ENCODE measurements around the gene TUBA8. TPM values are rescaled to one million over a fixed set of nuclear protein-coding genes. Genes with fewer than 3 reads are reported as not detected.
"Not testable (repeated sequence)": the region's sequence is repeated elsewhere in the genome, so short reads cannot be mapped to it uniquely, and the experiment has no call there.

The TUBA8 gene
- total and polyA plus RNA-seq, 2 donors from 2014 or later = 1.1 to 5.9 TPM

DNA sequence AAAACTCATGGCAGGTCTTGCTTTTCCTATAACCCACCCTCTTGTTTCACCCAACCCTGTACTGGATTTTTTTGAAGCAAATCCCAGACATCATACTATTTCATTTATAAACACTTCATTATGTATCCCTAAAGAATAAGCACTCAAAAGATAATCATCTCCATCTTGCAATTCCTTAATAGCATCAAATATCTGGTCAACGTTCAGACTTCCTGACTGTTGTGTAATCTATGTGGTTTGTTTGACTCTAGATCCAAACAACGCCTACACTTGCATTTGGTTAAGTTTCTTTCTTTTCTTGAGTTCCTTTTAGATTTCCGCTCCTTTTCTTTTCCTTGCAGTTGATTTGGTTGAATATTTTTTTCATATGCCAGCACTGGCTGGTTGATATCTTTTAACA, 61.6 kb downstream of the TUBA8 start:
- H3K9me3 ChIP-seq (ENCODE audit: control insufficient read depth in 2 of 3, insufficient read depth in 1 of 3, low read length in 3 of 3); H3K27me3 ChIP-seq (ENCODE audit: control insufficient read depth, insufficient read depth, low read length); H3K4me1 ChIP-seq (ENCODE audit: control insufficient read depth in 2 of 3, insufficient read depth in 2 of 3, low read depth in 1 of 3, low read length in 3 of 3); DNase-seq; H3K4me3 ChIP-seq (ENCODE audit: low read length in 3 of 3); intact Hi-C loops (cut with DNase I); H3K27ac ChIP-seq (ENCODE audit: low read depth in 2 of 2, low read length in 2 of 2); FAIRE-seq; H3K36me3 ChIP-seq (ENCODE audit: control insufficient read depth in 2 of 3, insufficient read depth in 3 of 3, low read length in 3 of 3); H3K9ac ChIP-seq (ENCODE audit: low read length in 3 of 3): not testable (repeated sequence)

DNA sequence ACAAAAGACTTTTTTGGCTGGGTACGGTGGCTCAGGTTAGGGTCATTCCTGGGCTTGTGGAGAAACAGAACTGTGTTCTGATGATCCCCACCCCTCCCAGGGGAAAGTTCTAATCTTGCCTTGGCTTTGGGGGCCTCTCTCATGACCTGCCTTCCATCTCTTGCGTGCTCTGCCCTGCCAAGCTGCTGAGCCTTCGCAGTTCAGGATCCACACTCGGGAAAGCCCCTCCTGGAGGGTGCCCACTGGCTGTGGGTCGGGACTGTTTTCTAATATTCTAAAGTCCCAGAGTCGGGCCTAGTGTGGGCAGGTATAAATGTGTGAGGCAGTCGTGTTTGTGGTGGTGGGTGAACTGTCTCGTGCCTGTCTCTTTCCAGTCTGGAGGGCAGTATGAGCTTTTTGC, 62.2 kb downstream of the TUBA8 start:
- H3K9me3 ChIP-seq (ENCODE audit: control insufficient read depth in 2 of 3, insufficient read depth in 1 of 3, low read length in 3 of 3); FAIRE-seq; H3K4me1 ChIP-seq (ENCODE audit: control insufficient read depth in 2 of 3, insufficient read depth in 2 of 3, low read depth in 1 of 3, low read length in 3 of 3); H3K27ac ChIP-seq (ENCODE audit: low read depth in 2 of 2, low read length in 2 of 2); H3K9ac ChIP-seq (ENCODE audit: low read length in 3 of 3); H3K4me3 ChIP-seq (ENCODE audit: low read length in 3 of 3); DNase-seq; H3K27me3 ChIP-seq (ENCODE audit: control insufficient read depth, insufficient read depth, low read length); H3K36me3 ChIP-seq (ENCODE audit: control insufficient read depth in 2 of 3, insufficient read depth in 3 of 3, low read length in 3 of 3); intact Hi-C loops (cut with DNase I): not testable (repeated sequence)

DNA sequence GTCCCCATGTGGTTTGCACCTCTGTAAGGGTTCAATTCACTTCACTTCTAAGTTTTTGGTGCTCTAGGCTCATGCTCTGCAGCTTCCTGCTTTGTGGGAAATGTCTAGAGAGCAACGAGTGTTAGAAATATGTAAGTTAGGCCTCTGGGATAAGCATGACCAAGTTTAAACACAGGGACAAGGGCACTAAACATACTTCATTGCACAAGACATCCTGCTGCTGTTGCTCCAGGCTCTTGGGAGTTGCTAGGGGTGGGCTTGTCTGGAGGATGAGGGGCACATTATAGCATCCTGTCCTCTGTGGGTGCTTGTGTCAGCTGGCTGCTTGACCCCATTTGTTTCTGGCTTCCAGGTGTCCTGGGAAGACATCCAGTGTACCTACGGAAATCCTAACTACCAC, 62.8 kb downstream of the TUBA8 start:
- H3K27ac ChIP-seq (ENCODE audit: low read depth in 2 of 2, low read length in 2 of 2); H3K36me3 ChIP-seq (ENCODE audit: control insufficient read depth in 2 of 3, insufficient read depth in 3 of 3, low read length in 3 of 3); H3K9me3 ChIP-seq (ENCODE audit: control insufficient read depth in 2 of 3, insufficient read depth in 1 of 3, low read length in 3 of 3); H3K4me3 ChIP-seq (ENCODE audit: low read length in 3 of 3); DNase-seq; H3K4me1 ChIP-seq (ENCODE audit: control insufficient read depth in 2 of 3, insufficient read depth in 2 of 3, low read depth in 1 of 3, low read length in 3 of 3); FAIRE-seq; H3K27me3 ChIP-seq (ENCODE audit: control insufficient read depth, insufficient read depth, low read length); intact Hi-C loops (cut with DNase I); H3K9ac ChIP-seq (ENCODE audit: low read length in 3 of 3): not testable (repeated sequence)

Other genes starting within 250 kb of the TUBA8 start
- 99.4 TPM for gene MICAL3, start 86.2 kb upstream of the TUBA8 start, total RNA-seq
- 5.0 TPM for gene MICAL3, start 86.2 kb upstream of the TUBA8 start, polyA plus RNA-seq (ENCODE audit: insufficient read depth, low read depth, low replicate concordance)
- gene PEX26, start 32.8 kb upstream of the TUBA8 start, total RNA-seq = 45.2 TPM
- gene PEX26, start 32.8 kb upstream of the TUBA8 start, polyA plus RNA-seq (ENCODE audit: insufficient read depth, low read depth, low replicate concordance) = 18.1 TPM
- 4.4 TPM for gene USP18, start 39.4 kb downstream of the TUBA8 start, total RNA-seq
- gene USP18, start 39.4 kb downstream of the TUBA8 start, polyA plus RNA-seq (ENCODE audit: insufficient read depth, low read depth, low replicate concordance) = 5.5 TPM

Measured in kidney (tissue), 11 donors.